Measurements from ENCODE around the gene TGIF1.
A peak's percentile ranks its signal among the peaks of the same experiment; 100 is the strongest.

Gene TGIF1

GRCh38 chr18:3451989-3452749, 2.2 kb downstream of the TGIF1 start:
- TF ChIP-seq REST (IDR thresholded peaks at IDR 0.05; ENCODE audit: low read depth), result no peak
- TF ChIP-seq CREB1 (IDR thresholded peaks at IDR 0.05; ENCODE audit: low read depth), result no peak
- no peak for TF ChIP-seq CEBPB (IDR thresholded peaks at IDR 0.05)
- TF ChIP-seq MAX (IDR thresholded peaks at IDR 0.05), result 0 out of 2 replicates have a peak, but pooled peaks have one; percentile 32

- TF ChIP-seq TAF1 (IDR thresholded peaks at IDR 0.05; ENCODE audit: low read depth) (no peak), TEAD4 (IDR thresholded peaks at IDR 0.05) (no peak), YY1 (IDR thresholded peaks at IDR 0.05; ENCODE audit: low read depth) (no peak), REST (IDR thresholded peaks at IDR 0.05; ENCODE audit: low read depth) (no peak), CREB1 (IDR thresholded peaks at IDR 0.05; ENCODE audit: low read depth) (no peak), FOXM1 (IDR thresholded peaks at IDR 0.05; ENCODE audit: borderline replicate concordance, low read depth) (no peak), CEBPB (IDR thresholded peaks at IDR 0.05) (no peak), NFIC (IDR thresholded peaks at IDR 0.05) (no peak), ZBTB7A (IDR thresholded peaks at IDR 0.05; ENCODE audit: low read depth) (no peak), RAD21 (IDR thresholded peaks at IDR 0.05; ENCODE audit: low read depth) (no peak)
Measured at GRCh38 chr18:3452750-3453539, 3.0 kb downstream of the TGIF1 start.

GRCh38 chr18:3453540-3454364, 3.8 kb downstream of the TGIF1 start:
- TF ChIP-seq EP300 (IDR thresholded peaks at IDR 0.05; ENCODE audit: borderline replicate concordance), result no peak
- 0 out of 2 replicates have a peak, but pooled peaks have one; percentile 16 for TF ChIP-seq MAX (IDR thresholded peaks at IDR 0.05)
- TF ChIP-seq FOXM1 (IDR thresholded peaks at IDR 0.05; ENCODE audit: borderline replicate concordance, low read depth), result no peak

- peak; percentile 60 for TF ChIP-seq RAD21 (IDR thresholded peaks at IDR 0.05; ENCODE audit: low read depth)
- TF ChIP-seq TEAD4 (IDR thresholded peaks at IDR 0.05), result no peak
- no peak for TF ChIP-seq EGR1 (IDR thresholded peaks at IDR 0.05)
- TF ChIP-seq YY1 (IDR thresholded peaks at IDR 0.05; ENCODE audit: low read depth), result no peak
- TF ChIP-seq FOXM1 (IDR thresholded peaks at IDR 0.05; ENCODE audit: borderline replicate concordance, low read depth), result 0 out of 2 replicates have a peak, but pooled peaks have one; percentile 21
Measured at GRCh38 chr18:3454365-3455089, 4.6 kb downstream of the TGIF1 start.

- TF ChIP-seq FOXM1 (IDR thresholded peaks at IDR 0.05; ENCODE audit: borderline replicate concordance, low read depth), result no peak
- no peak for TF ChIP-seq TAF1 (IDR thresholded peaks at IDR 0.05; ENCODE audit: low read depth)
- TF ChIP-seq USF1 (IDR thresholded peaks at IDR 0.05), result no peak
- TF ChIP-seq CEBPB (IDR thresholded peaks at IDR 0.05), result no peak
- TF ChIP-seq YY1 (IDR thresholded peaks at IDR 0.05; ENCODE audit: low read depth), result no peak
- TF ChIP-seq MAX (IDR thresholded peaks at IDR 0.05), result no peak
- TF ChIP-seq RAD21 (IDR thresholded peaks at IDR 0.05; ENCODE audit: low read depth), result no peak
- no peak for TF ChIP-seq EGR1 (IDR thresholded peaks at IDR 0.05)
- no peak for TF ChIP-seq TEAD4 (IDR thresholded peaks at IDR 0.05)
- no peak for TF ChIP-seq NFIC (IDR thresholded peaks at IDR 0.05)
- no peak for TF ChIP-seq REST (IDR thresholded peaks at IDR 0.05; ENCODE audit: low read depth)
- no peak for TF ChIP-seq ZBTB7A (IDR thresholded peaks at IDR 0.05; ENCODE audit: low read depth)
- no peak for TF ChIP-seq EP300 (IDR thresholded peaks at IDR 0.05; ENCODE audit: borderline replicate concordance)
Measured at GRCh38 chr18:3455090-3455635, 5.2 kb downstream of the TGIF1 start.
